Sigmoid colon (tissue), 7 donors: ENCODE data around the gene MYPN. TPM values are rescaled to one million over a fixed set of nuclear protein-coding genes. Genes with fewer than 3 reads are reported as not detected.

Source experiments
- DNase-seq: peaks from one replicate; pipeline ENCODE4 v3.0.0-alpha.2; 2019
- H3K27ac ChIP-seq, 4 donors: fragments of 200-600 bp; sonication (generic); one replicate each; pipeline ENCODE4 v1.5.1; 2016 to 2019; ENCODE audit warnings: mild to moderate bottlenecking in 1 of 4
- H3K27me3 ChIP-seq, 3 donors: fragments of 200-600 bp; sonication (generic); one replicate each; pipeline ENCODE4 v1.5.1; 2019; ENCODE audit warnings: mild to moderate bottlenecking in 1 of 3
- H3K36me3 ChIP-seq, 4 donors: fragments of 200-600 bp; sonication (generic); one replicate each; pipeline ENCODE4 v1.5.1; 2016 to 2019
- H3K4me1 ChIP-seq, 4 donors: fragments of 200-600 bp; sonication (generic); one replicate each; pipeline ENCODE4 v1.5.1; 2017 to 2019
- H3K4me3 ChIP-seq, 4 donors: fragments of 200-600 bp; sonication (generic); one replicate each; pipeline ENCODE4 v1.5.1; 2017 to 2019; ENCODE audit warnings: mild to moderate bottlenecking in 2 of 4, moderate library complexity in 1 of 4
- H3K9me3 ChIP-seq, 4 donors: fragments of 200-600 bp in 3 of 4; sonication (generic) in 3 of 4; one replicate each; pipeline versions ENCODE4 v1.5.1 to v1.6.1; 2013 to 2019
- EP300 ChIP-seq, 4 donors: sonication (generic); formaldehyde crosslinking; IDR thresholded peaks; one replicate each; pipeline ENCODE4 v1.6.1; 2017; ENCODE audit warnings: antibody characterized with exemption in 4 of 4
- POLR2A ChIP-seq, 2 donors: fragments of 450-650 bp; IDR thresholded peaks; one replicate each; pipeline ENCODE4 v1.6.1; 2016; ENCODE audit warnings: antibody characterized with exemption in 2 of 2, mild to moderate bottlenecking in 2 of 2, moderate library complexity in 2 of 2
- POLR2AphosphoS5 ChIP-seq, 4 donors: sonication (generic); formaldehyde crosslinking; IDR thresholded peaks; one replicate each; pipeline ENCODE4 v1.6.1; 2017; ENCODE audit warnings: antibody characterized with exemption in 4 of 4
- WGBS, 2 donors: extraction: QIAGEN DNeasy Blood & Tissue Kit; methylation state at CpG; one replicate each; pipeline ENCODE4 v1.1.7; 2013; 5-methylcytosine and 5-hydroxymethylcytosine counted together
- intact Hi-C: fragments of 100-400 bp; cut with DNase I; formaldehyde crosslinking; loops from one replicate; pipeline ENCODE4 v1.15.1; 2023
- polyA plus RNA-seq, 3 donors: library from polyadenylated mRNA; stranded (reverse); fragments of 200-250 nt; gene quantifications; one replicate each; pipeline ENCODE4 v1.2.3, GENCODE V29; 2013
- total RNA-seq, 4 donors: library from RNA; depleted of rRNA; stranded (reverse); fragments of >200 nt; gene quantifications; one replicate each; pipeline ENCODE4 v1.1.0, GENCODE V29; 2016
- TF ChIP-seq, protein P1 (sequence below), 4 experiments: fragments of 450-650 bp in 3 of 4; fragments of 200-600 bp in 1 of 4; IDR thresholded peaks; one replicate each; pipeline ENCODE4 v1.5.1; 2016 to 2019; ENCODE audit warnings: antibody characterized with exemption in 4 of 4, mild to moderate bottlenecking in 3 of 4, moderate library complexity in 2 of 4
- donor health status: healthy with polysubstance abuse.
- donor health status: Bipolar disorder and iron deficiency.
- donor health status: healthy.

The MYPN gene
- total and polyA plus RNA-seq, 7 donors: 0.23 to 1.6 (median 0.60) TPM; not detected in 4

DNA sequence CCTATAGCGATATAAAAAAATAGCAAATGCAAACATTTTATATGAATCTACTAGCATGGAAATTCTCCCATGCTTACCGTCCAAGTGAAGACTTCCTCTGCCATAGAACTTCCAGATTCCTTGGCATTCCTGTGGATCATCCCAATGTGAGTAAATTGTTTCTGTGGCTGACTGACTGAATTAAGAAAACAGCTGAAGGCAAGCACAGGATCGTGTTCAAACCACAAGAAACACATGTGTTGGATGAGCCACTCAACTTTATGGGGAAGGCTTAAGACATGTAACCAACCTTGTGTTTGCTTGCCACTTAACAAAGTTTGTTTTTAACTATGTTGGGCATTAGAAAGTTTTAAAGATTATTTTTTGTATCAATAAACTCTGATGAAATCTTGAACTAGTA, 2.6 kb upstream of the MYPN start:
- Histone ChIP-seq H3K36me3 (no peaks in the 10 kb centered on the region), H3K4me1 (peaks cover 0 to 10% (median 5%) of the 10 kb centered on the region in 4 donors), H3K9me3 (no peaks in the 10 kb centered on the region), H3K27me3 (no peaks in the 10 kb centered on the region), H3K4me3 (no peak overlapping the region), H3K27ac (no peak overlapping the region)
- intact Hi-C loops: no loop called here
- 77 to 81% methylated on average over 3 of the region's 3 CpGs for WGBS, 2 donors
- TF ChIP-seq EP300 (IDR thresholded peaks at IDR 0.05) (no peak), POLR2A (IDR thresholded peaks at IDR 0.05) (no peak)
- TF ChIP-seq, protein P1, sequence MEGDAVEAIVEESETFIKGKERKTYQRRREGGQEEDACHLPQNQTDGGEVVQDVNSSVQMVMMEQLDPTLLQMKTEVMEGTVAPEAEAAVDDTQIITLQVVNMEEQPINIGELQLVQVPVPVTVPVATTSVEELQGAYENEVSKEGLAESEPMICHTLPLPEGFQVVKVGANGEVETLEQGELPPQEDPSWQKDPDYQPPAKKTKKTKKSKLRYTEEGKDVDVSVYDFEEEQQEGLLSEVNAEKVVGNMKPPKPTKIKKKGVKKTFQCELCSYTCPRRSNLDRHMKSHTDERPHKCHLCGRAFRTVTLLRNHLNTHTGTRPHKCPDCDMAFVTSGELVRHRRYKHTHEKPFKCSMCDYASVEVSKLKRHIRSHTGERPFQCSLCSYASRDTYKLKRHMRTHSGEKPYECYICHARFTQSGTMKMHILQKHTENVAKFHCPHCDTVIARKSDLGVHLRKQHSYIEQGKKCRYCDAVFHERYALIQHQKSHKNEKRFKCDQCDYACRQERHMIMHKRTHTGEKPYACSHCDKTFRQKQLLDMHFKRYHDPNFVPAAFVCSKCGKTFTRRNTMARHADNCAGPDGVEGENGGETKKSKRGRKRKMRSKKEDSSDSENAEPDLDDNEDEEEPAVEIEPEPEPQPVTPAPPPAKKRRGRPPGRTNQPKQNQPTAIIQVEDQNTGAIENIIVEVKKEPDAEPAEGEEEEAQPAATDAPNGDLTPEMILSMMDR (IDR thresholded peaks at IDR 0.05): no peak
- DNase-seq: no peak

- H3K36me3 ChIP-seq: no peaks in the 10 kb centered on the region
- H3K4me3 ChIP-seq: no peak overlapping the region
- WGBS, 2 donors: 96 to 98% methylated on average over 1 of the region's 1 CpG
- intact Hi-C loops: no loop called here
- no peak for TF ChIP-seq POLR2AphosphoS5 (IDR thresholded peaks at IDR 0.05)
- peaks cover 0 to 10% (median 5%) of the 10 kb centered on the region in 4 donors for H3K4me1 ChIP-seq
- H3K27ac ChIP-seq: no peak overlapping the region
- no peaks in the 10 kb centered on the region for H3K27me3 ChIP-seq
- H3K9me3 ChIP-seq: no peaks in the 10 kb centered on the region
- no peak for DNase-seq
These were observed 1.6 kb upstream of the MYPN start for GRCh38 chr10:68107651-68108050.

DNA sequence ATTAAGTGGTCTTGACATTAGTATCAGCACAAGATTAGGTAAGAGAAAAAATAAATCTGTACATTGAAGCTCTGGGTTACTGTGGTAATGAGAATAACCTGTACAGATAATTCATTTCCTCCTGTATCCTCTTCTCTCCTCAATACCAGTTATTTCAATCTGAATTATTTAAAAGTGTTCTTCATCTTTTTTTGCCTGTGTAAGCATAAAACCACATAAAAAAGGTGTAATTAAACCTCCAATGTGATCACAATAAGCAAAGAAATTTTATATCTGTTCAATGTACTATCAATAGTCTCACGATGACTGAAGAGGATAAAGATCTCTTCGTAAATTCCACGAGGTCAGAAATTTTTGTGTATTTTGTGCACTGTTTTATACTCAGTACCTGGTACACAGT, 1.2 kb upstream of the MYPN start:
- H3K27me3 ChIP-seq: no peaks in the 10 kb centered on the region
- no peak for DNase-seq
- no peaks in the 10 kb centered on the region for H3K36me3 ChIP-seq
- intact Hi-C loops: no loop called here
- H3K4me1 ChIP-seq: peaks cover 0 to 10% (median 5%) of the 10 kb centered on the region in 4 donors
- TF ChIP-seq, protein P1 (IDR thresholded peaks at IDR 0.05): no peak
- no peak for TF ChIP-seq EP300 (IDR thresholded peaks at IDR 0.05)
- TF ChIP-seq POLR2AphosphoS5 (IDR thresholded peaks at IDR 0.05): no peak
- TF ChIP-seq POLR2A (IDR thresholded peaks at IDR 0.05): no peak
- H3K4me3 ChIP-seq: no peak overlapping the region
- H3K9me3 ChIP-seq: no peaks in the 10 kb centered on the region
- 82 to 90% methylated on average over 3 of the region's 3 CpGs for WGBS, 2 donors
- no peak overlapping the region for H3K27ac ChIP-seq

DNA sequence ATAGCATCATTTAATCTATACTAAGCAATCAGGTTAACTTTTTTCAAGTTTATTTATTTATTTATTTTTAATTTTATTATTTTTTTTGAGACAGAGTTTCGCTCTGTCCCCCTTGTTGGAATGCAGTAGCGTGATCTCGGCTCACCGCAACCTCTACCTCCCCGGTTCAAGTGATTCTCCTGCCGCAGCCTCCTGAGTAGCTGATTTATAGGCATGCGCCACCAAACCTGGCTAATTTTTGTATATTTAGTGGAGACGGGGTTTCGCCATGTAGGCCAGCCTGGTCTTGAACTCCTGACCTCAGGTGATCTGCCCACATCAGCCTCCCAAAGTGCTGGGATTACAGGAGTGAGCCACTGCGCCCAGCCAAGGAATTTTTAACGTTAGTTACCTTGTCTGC, 635 bp upstream of the MYPN start:
- no peak for DNase-seq
- WGBS, 2 donors: 91 to 96% methylated on average over 11 of the region's 11 CpGs
- H3K9me3 ChIP-seq: no peaks in the 10 kb centered on the region
- TF ChIP-seq, protein P1 (IDR thresholded peaks at IDR 0.05): no peak
- TF ChIP-seq POLR2AphosphoS5 (IDR thresholded peaks at IDR 0.05) (no peak), EP300 (IDR thresholded peaks at IDR 0.05) (no peak), POLR2A (IDR thresholded peaks at IDR 0.05) (no peak)
- no peaks in the 10 kb centered on the region for H3K36me3 ChIP-seq
- H3K4me1 ChIP-seq: peaks cover 0 to 10% (median 5%) of the 10 kb centered on the region in 4 donors
- no peak overlapping the region for H3K27ac ChIP-seq
- no peak overlapping the region for H3K4me3 ChIP-seq
- intact Hi-C loops: no loop called here
- H3K27me3 ChIP-seq: no peaks in the 10 kb centered on the region

GRCh38 chr10:68110027-68110426, 739 bp downstream of the MYPN start:
- Histone ChIP-seq H3K27ac (peak overlapping the region in 1 of 4 donors; percentile 28), H3K36me3 (no peaks in the 10 kb centered on the region), H3K9me3 (no peaks in the 10 kb centered on the region), H3K4me1 (peaks cover 0 to 10% (median 5%) of the 10 kb centered on the region in 4 donors), H3K27me3 (no peaks in the 10 kb centered on the region), H3K4me3 (no peak overlapping the region)
- no peak for DNase-seq
- intact Hi-C loops: no loop called here
- whole genome bisulfite sequencing, 2 donors: 83 to 84% methylated on average over 2 of the region's 2 CpGs
- TF ChIP-seq POLR2AphosphoS5 (IDR thresholded peaks at IDR 0.05) (no peak), POLR2A (IDR thresholded peaks at IDR 0.05) (no peak), EP300 (IDR thresholded peaks at IDR 0.05) (no peak)
- TF ChIP-seq, protein P1 (IDR thresholded peaks at IDR 0.05): no peak
